Left ventricle myocardium inferior (tissue), 1 donor: Measurements from ENCODE around the gene C10orf62. TPM values are rescaled to one million over a fixed set of nuclear protein-coding genes. Genes with fewer than 3 reads are reported as not detected.
"Not testable (repeated sequence)": the region's sequence is repeated elsewhere in the genome, so short reads cannot be mapped to it uniquely, and the experiment has no call there.

ENCODE experiments used
- DNase-seq: peaks from one replicate; pipeline ENCODE4 v3.0.0-alpha.2; 2020
- H3K27ac ChIP-seq: fragments of 200-600 bp; replicated peaks from 2 replicates; pipeline ENCODE4 v1.8.0; 2021
- H3K27me3 ChIP-seq: fragments of 200-600 bp; 2 replicates; pipeline ENCODE4 v1.8.0; 2021; ENCODE audit warnings: low read depth
- H3K36me3 ChIP-seq: fragments of 200-600 bp; 2 replicates; pipeline ENCODE4 v1.8.0; 2021
- H3K4me1 ChIP-seq: fragments of 200-600 bp; 2 replicates; pipeline ENCODE4 v1.8.0; 2021
- H3K4me3 ChIP-seq: fragments of 200-600 bp; 2 replicates; pipeline ENCODE4 v1.8.0; 2021; ENCODE audit warnings: mild to moderate bottlenecking, moderate library complexity
- H3K9me3 ChIP-seq: fragments of 200-600 bp; replicated peaks from 2 replicates; pipeline ENCODE4 v1.8.0; 2021
- CTCF ChIP-seq: fragments of 200-600 bp; IDR thresholded peaks from 2 replicates; pipeline ENCODE4 v1.8.0; 2021; ENCODE audit warnings: antibody characterized with exemption, mild to moderate bottlenecking, borderline replicate concordance
- intact Hi-C: fragments of 100-400 bp; cut with micrococcal nuclease; formaldehyde crosslinking; loops from one replicate; pipeline ENCODE4 v1.11.0; 2022
- total RNA-seq: library from RNA; stranded (reverse); fragmentation: NEBNext Ultra II Directional; extraction: Animal tissue kit (Norgen Biotek cat#: 25700); gene quantifications from one replicate; pipeline ENCODE4 v1.2.1, GENCODE V29; 2021
- donor health status: DM: no; HTN: yes; CAD: no; lungs with severe emphysema.

C10orf62 gene
- total RNA-seq, 1 donor from 2014 or later, result 1.5 TPM

DNA sequence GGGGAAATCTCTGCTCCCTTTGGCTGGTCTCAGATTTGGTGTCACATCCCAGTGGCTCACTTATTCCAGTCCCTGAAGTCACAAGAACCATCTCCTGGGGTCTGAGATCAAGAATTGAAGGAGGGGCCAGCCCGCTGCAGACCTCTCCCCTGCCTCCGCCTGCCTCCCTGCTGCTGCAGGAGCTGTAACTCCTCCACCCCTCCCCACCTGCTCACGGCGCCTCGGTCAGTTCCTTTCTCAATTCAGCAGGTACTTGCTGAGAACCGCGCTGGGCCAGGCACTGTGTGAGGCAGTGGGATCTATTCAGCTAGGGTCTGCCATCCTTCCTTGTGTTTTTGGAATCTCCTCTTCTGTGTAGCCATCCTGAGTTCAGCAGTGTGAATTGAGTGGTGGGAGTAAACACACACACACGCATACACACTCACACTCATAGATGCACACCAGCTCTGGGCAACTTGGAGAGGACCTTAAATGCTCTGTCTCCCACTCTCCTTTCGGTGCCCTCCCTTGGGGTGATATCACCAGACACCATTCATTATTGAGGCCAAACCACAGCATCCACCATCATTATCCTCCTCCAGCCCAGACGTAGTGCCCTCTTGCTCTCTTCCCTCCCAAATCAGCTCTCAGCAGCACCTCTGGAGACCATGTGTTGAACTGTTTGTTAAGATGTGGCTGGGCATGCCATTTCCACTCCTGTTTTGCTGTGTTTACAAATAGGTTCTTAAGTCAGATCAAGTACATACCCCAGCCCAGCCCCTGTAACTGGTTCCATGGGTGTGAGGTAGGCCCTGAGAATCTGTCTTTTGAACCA, 39.0 kb upstream of the C10orf62 start:
- no peaks in the 10 kb centered on the region for H3K36me3 ChIP-seq
- no peaks in the 10 kb centered on the region for H3K27me3 ChIP-seq
- H3K9me3 ChIP-seq, result no peaks in the 10 kb centered on the region
- peaks cover 66% of the 10 kb centered on the region for H3K4me1 ChIP-seq
- TF ChIP-seq CTCF, result no peak
- DNase-seq, result no peak
- H3K4me3 ChIP-seq, result no peak overlapping the region
- intact Hi-C loops, result loop anchor here (5.0 kb wide), 1 partner anchor 83 kb away; no protein-coding TSS in a partner anchor
- peak overlapping the region; percentile 71 for H3K27ac ChIP-seq

DNA sequence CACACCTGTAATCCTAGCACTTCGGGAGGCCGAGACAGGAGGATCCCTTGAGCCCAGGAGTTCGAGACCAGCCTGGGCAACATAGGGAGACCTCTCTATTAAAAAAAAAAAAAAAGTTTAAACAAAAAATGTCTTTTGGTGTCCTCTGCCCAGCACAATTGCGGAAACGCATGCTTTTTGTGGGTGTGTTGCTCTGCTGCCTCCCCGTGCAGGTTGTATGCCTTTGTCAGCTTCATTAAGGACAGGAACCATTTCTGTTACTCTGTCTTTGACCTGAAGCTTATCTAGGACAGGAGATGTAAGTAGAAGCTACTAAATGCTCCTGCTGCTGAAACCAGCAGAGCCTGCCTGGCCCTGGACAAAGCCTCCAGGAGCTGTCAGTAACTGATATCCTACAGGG, 38.2 kb upstream of the C10orf62 start:
- no peak for TF ChIP-seq CTCF
- Histone ChIP-seq H3K9me3 (no peaks in the 10 kb centered on the region), H3K4me3 (no peak overlapping the region), H3K36me3 (no peaks in the 10 kb centered on the region), H3K27me3 (no peaks in the 10 kb centered on the region), H3K27ac (peak overlapping the region; percentile 71), H3K4me1 (peaks cover 66% of the 10 kb centered on the region)
- DNase-seq, result no peak
- intact Hi-C loops, result loop anchor here (5.0 kb wide), 1 partner anchor 84 kb away; no protein-coding TSS in a partner anchor

DNA sequence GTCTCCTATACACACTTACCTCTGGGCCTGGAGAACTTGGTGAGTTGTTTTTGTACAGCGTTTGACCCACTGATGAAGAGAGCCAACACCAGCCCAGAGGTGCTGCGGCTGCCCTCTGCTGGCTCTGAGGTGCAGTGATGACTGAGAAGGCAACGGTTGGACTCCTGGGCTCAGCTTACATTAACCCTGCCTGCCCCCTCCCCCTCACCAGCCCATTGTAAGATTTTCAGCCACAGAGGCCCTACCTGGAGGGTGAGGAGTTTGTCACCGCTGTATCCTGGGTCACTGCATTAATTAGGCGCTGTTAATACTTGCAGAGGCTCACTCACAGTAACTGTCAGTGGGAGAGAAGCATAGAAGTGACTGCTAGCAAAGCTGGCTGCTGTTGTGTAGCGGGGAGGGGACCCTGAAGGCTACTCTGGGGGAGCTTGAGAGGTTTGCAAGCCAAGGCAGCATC, 35.9 kb upstream of the C10orf62 start:
- H3K4me3 ChIP-seq, result no peak overlapping the region
- H3K27ac ChIP-seq, result no peak overlapping the region
- H3K36me3 ChIP-seq, result no peaks in the 10 kb centered on the region
- no peaks in the 10 kb centered on the region for H3K27me3 ChIP-seq
- peak; percentile 72 for DNase-seq
- no peaks in the 10 kb centered on the region for H3K9me3 ChIP-seq
- peak; percentile 93 for TF ChIP-seq CTCF
- intact Hi-C loops, result loop anchor here (5.0 kb wide), 1 partner anchor 86 kb away; no protein-coding TSS in a partner anchor
- peaks cover 42% of the 10 kb centered on the region for H3K4me1 ChIP-seq

- H3K27me3 ChIP-seq, DNase-seq, H3K36me3 ChIP-seq, H3K4me3 ChIP-seq, H3K9me3 ChIP-seq, H3K27ac ChIP-seq: not testable (repeated sequence)
- H3K4me1 ChIP-seq, result peaks cover 35% of the 10 kb centered on the region
- intact Hi-C loops, result loop anchor here (5.0 kb wide), 1 partner anchor 87 kb away; no protein-coding TSS in a partner anchor
These were observed 35.2 kb upstream of the C10orf62 start for GRCh38 chr10:97554336-97554735.

- H3K4me1 ChIP-seq, result peaks cover 23% of the 10 kb centered on the region
- H3K27me3 ChIP-seq, H3K27ac ChIP-seq, DNase-seq, H3K36me3 ChIP-seq, intact Hi-C loops, H3K4me3 ChIP-seq, H3K9me3 ChIP-seq: not testable (repeated sequence)
These were observed 34.0 kb upstream of the C10orf62 start for GRCh38 chr10:97555541-97555940.

DNA sequence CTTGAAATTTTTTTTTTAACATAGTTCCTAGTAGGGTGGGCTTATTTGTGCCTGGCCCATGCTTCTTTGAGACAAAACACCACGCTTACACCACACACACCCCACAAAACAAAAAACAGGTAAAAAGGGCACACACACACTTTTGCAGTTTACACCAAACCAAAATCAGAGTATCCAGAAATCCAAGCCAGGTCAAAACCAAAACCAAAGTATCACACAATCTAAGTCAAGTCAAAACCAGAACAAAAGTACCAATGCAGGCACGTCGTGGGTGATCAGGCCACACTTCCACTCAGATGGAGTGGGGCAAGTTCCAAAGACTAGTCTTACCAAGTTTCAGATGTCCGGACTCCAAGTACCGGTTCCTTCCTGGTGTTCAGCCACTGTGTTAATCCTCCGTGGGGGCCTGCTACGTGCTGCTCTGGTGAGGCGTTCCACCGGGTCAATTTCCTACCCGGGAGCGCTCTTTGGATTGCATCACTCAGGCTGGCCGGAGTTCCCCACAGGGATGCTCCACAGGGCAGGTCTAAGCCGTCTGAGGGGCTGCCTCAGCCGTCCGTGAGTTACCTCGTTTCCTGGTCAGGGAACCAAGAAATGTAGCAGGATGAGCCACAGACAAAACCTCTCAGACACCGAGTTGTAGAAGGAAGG, 28.7 kb upstream of the C10orf62 start:
- H3K9me3 ChIP-seq, intact Hi-C loops, H3K4me1 ChIP-seq, DNase-seq, H3K36me3 ChIP-seq, H3K27me3 ChIP-seq: not testable (repeated sequence)
- Histone ChIP-seq H3K27ac (peak overlapping the region; percentile 74), H3K4me3 (peak overlapping the region; percentile 51)

DNA sequence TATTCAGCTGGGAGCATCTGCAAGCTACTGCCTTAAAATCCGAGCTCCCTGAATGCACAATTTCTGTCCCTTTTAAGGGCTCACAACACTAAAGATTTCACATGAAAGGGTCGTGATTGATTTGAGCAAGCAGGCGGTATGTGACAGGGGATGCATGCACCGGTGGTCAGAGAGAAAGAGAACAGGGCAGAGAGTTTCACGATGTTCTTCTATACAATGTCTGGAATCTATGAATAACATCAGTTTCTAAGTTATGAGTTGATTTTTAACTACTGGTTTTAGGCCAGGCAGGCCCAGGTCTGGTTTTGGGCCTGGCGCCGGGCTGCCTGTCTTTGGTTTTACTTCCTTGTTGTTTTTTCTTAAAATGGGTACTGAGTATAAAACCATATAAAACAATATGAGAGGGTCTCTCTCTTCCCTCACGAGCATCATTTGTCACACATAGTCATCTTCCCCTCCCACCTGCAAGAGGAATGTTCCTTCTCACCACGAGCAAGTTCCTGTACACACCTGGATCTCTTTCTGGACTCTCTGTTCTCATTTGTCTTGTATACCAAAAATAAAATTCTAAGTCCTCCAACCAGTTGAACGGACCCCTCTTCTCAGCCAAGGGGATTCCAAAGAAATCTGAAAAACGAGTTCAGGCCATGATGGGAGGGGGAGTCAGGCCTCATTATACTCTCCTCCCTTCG, 28.0 kb upstream of the C10orf62 start:
- Histone ChIP-seq H3K27ac (peak overlapping the region; percentile 74), H3K4me3 (peak overlapping the region; percentile 51)
- DNase-seq, H3K9me3 ChIP-seq, H3K27me3 ChIP-seq, intact Hi-C loops, H3K36me3 ChIP-seq, H3K4me1 ChIP-seq: not testable (repeated sequence)

DNA sequence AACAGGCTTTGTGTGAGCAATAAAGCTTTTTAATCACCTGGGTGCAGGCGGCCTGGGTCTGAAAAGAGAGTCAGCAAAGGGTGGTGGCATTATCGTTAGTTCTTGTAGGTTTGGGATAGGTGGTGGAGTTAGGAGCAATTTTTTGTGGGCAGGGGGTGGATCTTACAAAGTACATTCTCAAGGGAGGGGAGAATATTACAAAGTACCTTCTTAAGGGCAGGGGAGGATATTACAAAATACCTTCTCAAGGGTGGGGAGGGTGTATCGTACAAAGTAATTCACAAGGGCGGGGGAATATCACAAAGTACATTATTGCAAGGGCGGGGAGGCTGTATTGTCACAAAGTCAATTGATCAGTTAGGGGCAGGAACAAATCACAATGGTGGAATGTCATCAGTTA, 27.2 kb upstream of the C10orf62 start:
- H3K4me1 ChIP-seq, intact Hi-C loops, H3K4me3 ChIP-seq, H3K27ac ChIP-seq, H3K36me3 ChIP-seq, DNase-seq, H3K27me3 ChIP-seq, H3K9me3 ChIP-seq: not testable (repeated sequence)
